LHCN-M2 (cell line): ENCODE results near the gene SH3TC2. TPM values are rescaled to one million over a fixed set of nuclear protein-coding genes. Genes with fewer than 3 reads are reported as not detected.

ENCODE experiments used
- DNase-seq: peaks from one replicate; pipeline ENCODE4 v3.0.0-alpha.2; 2012; ENCODE audit warnings: low read depth
- total RNA-seq: library from RNA; depleted of rRNA; stranded (reverse); fragments of >200 nt; gene quantifications from 2 replicates; pipeline ENCODE4 v1.2.3, GENCODE V29; 2014

Gene SH3TC2
- total RNA-seq, 1 experiment from 2014 or later, result 3.6 TPM

DNA sequence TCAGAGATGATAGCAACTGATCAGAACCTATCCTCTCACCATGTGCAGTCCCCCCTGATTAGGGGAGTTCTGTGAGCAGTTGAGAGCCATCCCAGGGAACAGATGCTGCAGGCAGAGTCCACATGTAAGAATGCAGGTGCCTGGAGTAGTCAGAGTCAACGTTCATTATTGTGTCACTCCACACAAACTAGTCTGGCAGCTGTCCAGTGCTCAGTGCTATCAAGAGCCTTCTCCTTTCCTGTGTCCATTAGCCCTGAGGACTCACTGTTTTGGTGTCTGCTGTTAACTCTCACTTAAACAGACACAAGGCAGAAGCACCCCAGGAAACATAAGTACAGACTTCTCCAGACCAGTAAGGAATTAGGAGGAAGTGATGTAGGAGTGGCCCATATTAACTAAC, 2.5 kb downstream of the SH3TC2 start:
- peak; percentile 63 for DNase-seq

GRCh38 chr5:149056616-149057165, 6.2 kb downstream of the SH3TC2 start:
- DNase-seq, result peak; percentile 25

DNA sequence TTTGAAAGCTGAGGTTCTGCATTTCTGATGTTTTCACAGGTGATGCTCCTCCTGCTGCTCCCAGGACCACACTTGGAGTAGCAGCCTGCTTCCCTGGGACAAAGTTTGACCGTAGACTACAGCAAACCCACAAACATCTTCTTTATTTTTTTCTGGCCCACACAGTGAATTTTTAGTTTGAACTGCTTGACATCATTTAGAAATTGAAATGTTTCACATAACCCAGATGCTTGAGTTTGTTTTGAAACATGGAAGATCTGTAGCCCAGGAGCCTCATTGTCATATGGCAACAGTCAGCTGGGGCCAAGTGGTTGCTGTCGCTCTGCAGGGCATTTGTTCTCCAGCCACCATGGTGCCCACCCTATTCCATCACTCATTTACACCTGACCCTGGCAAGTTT, 8.4 kb downstream of the SH3TC2 start:
- no peak for DNase-seq

DNA sequence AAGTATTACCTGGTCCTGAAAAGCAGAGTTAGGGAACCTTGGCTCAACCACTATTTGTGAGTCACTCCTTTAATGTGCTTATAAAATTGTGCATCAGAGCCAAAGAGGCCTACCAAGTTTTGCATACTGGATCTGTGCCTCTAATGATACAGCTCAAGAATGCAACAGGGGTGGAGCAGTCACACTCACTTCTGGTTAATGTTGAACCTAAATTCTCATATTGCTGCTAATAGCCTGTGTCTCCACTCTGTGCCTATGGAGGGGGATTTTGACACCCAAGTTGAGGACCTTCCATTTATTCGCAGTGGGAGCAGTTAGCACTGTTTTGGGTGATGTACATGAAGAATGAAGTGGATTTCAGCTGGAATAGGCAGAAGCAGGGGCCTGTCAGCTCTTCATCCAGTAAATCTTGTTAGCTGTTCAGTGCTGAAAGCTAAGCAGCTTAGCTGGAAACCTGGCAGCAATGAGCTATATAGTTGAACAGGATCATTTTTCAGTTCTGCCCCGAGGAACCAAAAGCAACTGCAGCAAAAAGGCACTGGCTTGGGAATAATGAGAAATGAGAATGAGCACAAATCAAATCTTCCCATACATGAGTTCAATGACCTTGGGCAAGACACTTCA, 9.7 kb downstream of the SH3TC2 start:
- DNase-seq, result no peak

DNA sequence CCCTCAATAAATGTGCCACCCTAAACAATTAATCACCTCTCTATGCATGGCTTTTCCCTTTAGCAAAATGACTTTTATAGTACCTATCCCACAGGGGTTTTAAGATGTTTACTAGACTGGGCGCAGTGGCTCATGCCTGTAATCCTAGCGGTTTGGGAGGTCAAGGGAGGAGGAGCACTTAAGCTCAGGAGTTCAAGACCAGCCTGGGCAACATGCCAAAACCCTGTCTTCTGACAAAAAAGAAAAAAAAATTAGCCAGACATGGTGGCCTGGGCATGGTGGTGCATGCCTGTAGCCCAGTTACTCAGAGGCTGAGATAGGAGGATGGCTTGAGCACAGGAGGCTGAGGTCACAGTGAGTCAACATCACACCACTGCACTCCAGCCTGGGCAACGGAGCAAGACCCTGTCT, 13.5 kb downstream of the SH3TC2 start:
- DNase-seq, result peak; percentile 31

DNA sequence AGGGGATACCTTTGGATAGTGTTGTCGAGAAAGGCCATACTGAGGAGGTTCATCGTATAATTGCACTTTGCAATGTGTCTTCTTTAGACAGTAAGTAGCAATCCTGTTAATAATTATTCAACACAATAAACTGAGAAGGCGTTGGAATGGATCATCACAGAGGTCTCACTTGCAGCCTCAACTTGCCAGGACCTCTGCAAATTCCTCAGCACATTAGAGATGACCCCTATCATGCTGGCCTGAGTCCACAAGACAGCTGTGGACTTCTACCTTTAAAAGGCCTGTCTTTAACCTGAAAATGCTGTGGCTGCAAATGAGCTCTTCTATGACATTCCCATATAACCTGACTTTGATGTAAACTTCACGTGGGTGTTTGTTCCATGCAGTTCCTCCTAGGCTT, 14.1 kb downstream of the SH3TC2 start:
- no peak for DNase-seq

GRCh38 chr5:149047462-149047861, 15.4 kb downstream of the SH3TC2 start:
- no peak for DNase-seq

DNA sequence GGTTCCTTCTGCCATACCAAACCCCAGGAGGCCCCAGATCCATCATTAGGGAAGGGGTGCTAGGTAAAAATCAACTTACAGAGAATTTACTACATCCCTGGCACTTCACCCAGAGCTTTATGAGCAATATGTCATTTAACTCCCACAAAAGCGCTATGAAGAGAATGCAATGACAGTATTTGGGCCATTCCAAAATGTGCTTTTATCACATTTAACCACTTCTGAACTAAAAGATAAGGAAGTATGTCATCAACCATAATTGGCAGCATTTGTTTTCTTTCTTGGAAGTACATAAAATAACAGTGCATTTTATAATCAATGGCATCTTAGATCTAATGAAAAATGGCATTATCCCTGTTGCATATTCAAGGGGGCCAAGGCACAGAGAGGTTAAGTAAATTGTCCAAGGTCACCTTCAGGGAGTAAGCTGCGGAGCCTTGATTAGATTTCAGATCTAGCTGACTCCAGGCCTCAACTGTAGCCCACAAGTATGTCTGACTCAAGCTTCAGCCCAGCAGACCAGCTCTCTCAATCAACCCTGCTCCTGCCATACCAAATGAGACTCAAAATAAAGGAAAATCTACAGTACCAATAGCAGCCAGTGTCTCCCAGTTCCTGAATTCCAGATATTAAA, 16.5 kb downstream of the SH3TC2 start:
- peak; percentile 30 for DNase-seq

GRCh38 chr5:149045089-149045460, 17.8 kb downstream of the SH3TC2 start:
- DNase-seq, result no peak

- DNase-seq, result no peak
Observed at GRCh38 chr5:149044453-149045088, 18.3 kb downstream of the SH3TC2 start.

DNA sequence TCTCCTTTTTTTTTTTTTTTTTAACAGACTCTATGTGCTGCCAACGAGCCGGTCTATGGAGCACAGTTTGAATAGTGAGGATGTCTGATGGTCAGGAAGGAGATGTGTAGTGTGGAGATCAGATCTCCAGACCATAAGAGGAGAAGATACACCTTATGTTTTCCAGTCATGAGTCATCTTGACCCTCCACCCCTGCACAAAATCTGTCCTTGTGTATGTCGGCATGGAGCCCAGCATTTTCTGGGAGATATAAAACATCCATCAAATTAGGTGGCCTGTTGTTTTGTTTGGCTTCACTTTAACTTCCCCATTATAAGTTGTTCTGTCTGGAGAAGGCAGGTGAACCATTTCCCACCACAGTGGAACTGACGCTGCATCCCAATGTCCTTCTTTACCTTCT, 19.2 kb downstream of the SH3TC2 start:
- no peak for DNase-seq

- DNase-seq, result no peak
Observed at GRCh38 chr5:149042865-149043264, 20.0 kb downstream of the SH3TC2 start.

DNA sequence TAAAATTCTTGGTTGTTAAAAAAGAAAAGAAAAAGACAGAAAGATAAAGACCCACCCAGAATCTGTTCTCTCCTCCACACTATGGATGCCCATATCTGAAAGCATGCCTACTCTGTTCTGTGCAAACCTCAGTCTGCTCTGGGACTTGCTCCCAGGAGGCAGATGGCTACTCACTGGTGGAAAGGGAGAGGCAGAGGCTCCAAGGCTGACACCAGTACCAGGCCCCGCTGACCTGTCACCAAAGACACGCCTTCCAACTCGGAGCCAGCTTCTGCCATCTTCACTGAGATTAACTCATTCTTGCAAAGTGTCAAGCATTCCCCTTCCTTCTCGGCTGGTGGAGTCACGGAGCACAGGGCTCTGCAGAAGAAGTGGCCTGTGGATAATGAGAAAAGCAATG, 21.6 kb downstream of the SH3TC2 start:
- no peak for DNase-seq

- DNase-seq, result no peak
Observed at GRCh38 chr5:149040421-149040820, 22.4 kb downstream of the SH3TC2 start.

DNA sequence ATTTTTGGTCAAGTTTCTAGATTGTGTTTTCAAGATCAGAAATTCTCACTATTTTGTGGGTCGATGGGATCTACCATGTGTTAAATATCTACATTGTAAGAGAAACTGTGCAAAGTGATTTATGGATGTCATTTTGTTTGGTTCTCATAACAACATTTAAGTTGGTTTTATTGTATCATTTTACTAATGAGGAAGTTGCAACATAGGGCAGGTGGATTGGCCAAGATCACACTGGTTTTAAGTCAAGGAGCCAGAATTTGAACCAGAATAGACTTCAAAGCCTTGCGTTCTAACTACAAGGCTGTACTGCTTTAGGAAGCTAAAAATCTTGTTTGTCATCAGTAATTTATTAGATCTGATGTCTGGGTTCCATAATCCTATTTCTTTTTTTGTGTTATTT, 23.4 kb downstream of the SH3TC2 start:
- no peak for DNase-seq

GRCh38 chr5:149038336-149039080, 24.4 kb downstream of the SH3TC2 start:
- DNase-seq, result peak; percentile 26

- DNase-seq, result peak; percentile 27
Observed at GRCh38 chr5:149037817-149038216, 25.0 kb downstream of the SH3TC2 start.

- no peak for DNase-seq
Observed at GRCh38 chr5:149036970-149037369, 25.9 kb downstream of the SH3TC2 start.

- DNase-seq, result no peak
Observed at GRCh38 chr5:149036168-149036567, 26.7 kb downstream of the SH3TC2 start.

DNA sequence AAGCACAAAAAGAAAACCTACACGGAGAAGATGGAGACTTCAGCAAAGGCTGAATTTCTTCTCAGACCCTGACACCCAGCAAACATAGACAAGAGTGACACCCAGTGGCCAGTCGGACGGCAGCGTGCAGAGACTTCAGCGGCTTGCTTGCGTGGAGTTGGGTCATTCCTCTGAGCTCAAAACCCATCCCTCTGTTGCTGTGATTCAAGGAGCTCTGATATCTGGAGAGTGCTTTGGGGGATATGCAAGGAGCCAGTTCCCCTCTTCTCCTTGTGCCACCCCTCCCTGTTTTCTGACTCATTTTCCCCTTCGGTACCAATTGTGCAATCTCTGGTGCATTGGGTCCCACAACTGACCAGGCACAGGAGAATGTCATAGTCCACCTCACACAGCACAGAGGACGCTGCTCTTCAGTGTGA, 27.5 kb downstream of the SH3TC2 start:
- peak; percentile 73 for DNase-seq

DNA sequence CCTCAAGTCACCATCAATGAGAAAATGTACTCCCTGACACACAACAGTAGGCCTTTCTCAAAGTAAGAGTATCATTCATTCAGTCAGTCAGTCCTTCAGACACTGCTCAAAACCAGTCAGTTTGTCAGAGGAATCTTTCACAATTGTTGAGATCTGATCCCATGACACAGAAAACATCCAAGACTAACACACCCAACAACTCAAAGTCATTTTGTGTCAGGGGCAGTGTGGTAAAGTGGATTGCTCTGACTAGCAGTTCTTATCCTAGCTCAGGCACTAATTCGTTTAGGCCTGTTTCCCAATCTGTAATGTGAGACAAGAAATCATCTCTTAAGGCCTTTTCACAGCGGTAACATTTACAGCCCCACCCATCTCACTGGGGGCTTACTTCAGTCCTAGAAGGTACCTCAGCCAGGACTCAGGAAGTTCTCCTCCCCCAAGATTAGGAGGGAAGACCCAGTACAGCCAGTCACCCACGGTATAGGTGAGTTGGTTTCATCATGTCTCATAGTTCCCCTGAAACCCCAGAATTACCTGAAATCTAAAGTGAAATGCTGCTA, 31.9 kb downstream of the SH3TC2 start:
- peak; percentile 22 for DNase-seq

DNA sequence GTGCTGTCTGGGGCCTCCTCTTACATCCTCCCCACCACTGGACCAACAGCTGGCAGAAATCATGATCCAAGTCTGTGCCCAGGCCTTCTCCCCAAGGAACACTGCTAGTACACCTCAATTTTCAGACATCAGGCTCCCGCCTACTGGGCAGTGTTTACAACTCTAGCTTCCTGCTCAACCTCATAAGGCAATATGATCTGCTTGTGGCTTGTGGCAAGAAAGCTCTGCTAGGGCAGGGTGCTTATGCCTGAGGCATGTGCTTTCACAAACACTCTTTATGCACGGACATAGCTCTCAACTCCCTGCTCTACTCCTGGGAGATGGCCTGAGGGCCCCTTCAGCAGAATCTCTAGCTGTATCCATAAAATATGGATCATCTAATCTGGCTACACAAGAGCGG, 32.5 kb downstream of the SH3TC2 start:
- DNase-seq, result peak; percentile 86
